ENCODE data around the gene MVD. TPM values are rescaled to one million over a fixed set of nuclear protein-coding genes. Genes with fewer than 3 reads are reported as not detected.

MVD gene
- total RNA-seq, 2 donors from 2014 or later, result 34.7 to 40.0 TPM

- Histone ChIP-seq H3K36me3 (peaks cover 0 to 5% of the 10 kb centered on the region in 2 donors), H3K4me3 (peak overlapping the region; percentile 46 to 57), H3K27me3 (replicated peaks; ENCODE audit: insufficient read depth) (no peaks in the 10 kb centered on the region), H3K4me1 (replicated peaks) (no peaks in the 10 kb centered on the region), H3K27ac (peak overlapping the region; percentile 13 to 26), H3K9me3 (no peaks in the 10 kb centered on the region)
- TF ChIP-seq CTCF (IDR thresholded peaks at IDR 0.05), result no peak
- TF ChIP-seq POLR2A (IDR thresholded peaks at IDR 0.05), result no peak
- TF ChIP-seq POLR2AphosphoS5 (IDR thresholded peaks at IDR 0.05), result no peak
- intact Hi-C loops (cut with DNase I), result no loop called here
- no peak for DNase-seq (ENCODE audit: low spot score)
- WGBS, result 43% methylated on average over 23 of the region's 24 CpGs
Observed at GRCh38 chr16:88651276-88651988, 11.5 kb downstream of the MVD start.

GRCh38 chr16:88650749-88651275, 12.1 kb downstream of the MVD start, which contains the start of gene CYBA:
CYBA (minus strand) TSS chr16:88651053; CDS start chr16:88651013, 40 bp downstream.
- Histone ChIP-seq H3K36me3 (peaks cover 0 to 5% of the 10 kb centered on the region in 2 donors), H3K4me3 (peak within 1 kb of the TSS; percentile 46 to 57), H3K4me1 (replicated peaks) (no peaks in the 10 kb centered on the region), H3K27ac (peak within 1 kb of the TSS; percentile 13 to 26), H3K9me3 (no peaks in the 10 kb centered on the region), H3K27me3 (replicated peaks; ENCODE audit: insufficient read depth) (no peaks in the 10 kb centered on the region)
- TF ChIP-seq POLR2A (IDR thresholded peaks at IDR 0.05), result peak; percentile 68
- no peak for TF ChIP-seq CTCF (IDR thresholded peaks at IDR 0.05)
- no peak for TF ChIP-seq POLR2AphosphoS5 (IDR thresholded peaks at IDR 0.05)
- WGBS, result under 1% methylated on average over 21 of the region's 41 CpGs
- peak; percentile 41 for DNase-seq (ENCODE audit: low spot score)
- intact Hi-C loops (cut with DNase I), result no loop called here

GRCh38 chr16:88649924-88650748, 12.8 kb downstream of the MVD start:
- intact Hi-C loops (cut with DNase I), result no loop called here
- no peaks in the 10 kb centered on the region for H3K4me1 ChIP-seq (replicated peaks)
- no peaks in the 10 kb centered on the region for H3K9me3 ChIP-seq
- TF ChIP-seq POLR2AphosphoS5 (IDR thresholded peaks at IDR 0.05) (no peak), POLR2A (IDR thresholded peaks at IDR 0.05) (no peak), CTCF (IDR thresholded peaks at IDR 0.05) (no peak)
- no peak for DNase-seq (ENCODE audit: low spot score)
- peaks cover 0 to 5% of the 10 kb centered on the region in 2 donors for H3K36me3 ChIP-seq
- peak overlapping the region; percentile 46 to 57 for H3K4me3 ChIP-seq
- WGBS, result 20% methylated on average over 37 of the region's 37 CpGs
- no peaks in the 10 kb centered on the region for H3K27me3 ChIP-seq (replicated peaks; ENCODE audit: insufficient read depth)
- H3K27ac ChIP-seq, result peak overlapping the region; percentile 13 to 26

- peaks cover 0 to under 1% of the 10 kb centered on the region in 2 donors for H3K36me3 ChIP-seq
- intact Hi-C loops (cut with DNase I), result no loop called here
- no peak for TF ChIP-seq POLR2A (IDR thresholded peaks at IDR 0.05)
- TF ChIP-seq POLR2AphosphoS5 (IDR thresholded peaks at IDR 0.05), result no peak
- TF ChIP-seq CTCF (IDR thresholded peaks at IDR 0.05), result no peak
- H3K4me1 ChIP-seq (replicated peaks), result no peaks in the 10 kb centered on the region
- 81% methylated on average over 18 of the region's 20 CpGs for WGBS
- no peaks in the 10 kb centered on the region for H3K27me3 ChIP-seq (replicated peaks; ENCODE audit: insufficient read depth)
- H3K27ac ChIP-seq, result no peak overlapping the region
- DNase-seq (ENCODE audit: low spot score), result no peak
- H3K9me3 ChIP-seq, result no peaks in the 10 kb centered on the region
- H3K4me3 ChIP-seq, result no peak overlapping the region
Observed at GRCh38 chr16:88649195-88649923, 13.5 kb downstream of the MVD start.
